PC-9 (cell line): ENCODE results near the gene IL17REL. TPM values are rescaled to one million over a fixed set of nuclear protein-coding genes. Genes with fewer than 3 reads are reported as not detected.

ENCODE experiments used
- BruUV-seq: library from RNA; stranded (reverse); fragments of 400-500 nt; replicated peaks from 2 replicates; lab custom pipeline; 2021; lab: Mats Ljungman, UMichigan
- CTCF ChIA-PET: fragments of 300-600 bp; sonication (Branson Sonifier 250); formaldehyde crosslinking; loops from one replicate; lab custom pipeline; 2022; ENCODE audit warnings: antibody characterized with exemption; lab: Charles Lee
- POLR2A ChIA-PET: fragments of 300-600 bp; sonication (Branson Sonifier 250); formaldehyde crosslinking; loops from one replicate; lab custom pipeline; 2022; ENCODE audit warnings: antibody characterized with exemption; ENCODE audit not compliant: unreplicated experiment; lab: Charles Lee
- DNase-seq, 2 experiments: peaks; one replicate each; pipeline versions ENCODE4 v3.0.0 to v3.0.0-alpha.2; 2015 to 2022; ENCODE audit warnings: mixed read lengths in 1 of 2
- H2AFZ ChIP-seq: fragments of 200-600 bp; sonication (generic); 2 replicates; pipeline ENCODE4 v1.8.1; 2017; ENCODE audit warnings: antibody characterized with exemption
- H3F3A ChIP-seq: fragments of 200-600 bp; sonication (generic); 2 replicates; pipeline ENCODE4 v1.8.1; 2017; ENCODE audit warnings: antibody characterized with exemption, mild to moderate bottlenecking, low read depth; ENCODE audit not compliant: insufficient read depth
- H3K27ac ChIP-seq: fragments of 200-600 bp; sonication (generic); 2 replicates; pipeline ENCODE4 v1.6.1; 2016; ENCODE audit warnings: mixed run types
- H3K27me3 ChIP-seq: fragments of 200-600 bp; sonication (generic); 2 replicates; pipeline ENCODE4 v1.6.1; 2016; ENCODE audit warnings: low read depth, mixed run types; ENCODE audit not compliant: insufficient read depth
- H3K36me3 ChIP-seq: fragments of 200-600 bp; sonication (generic); 2 replicates; pipeline ENCODE4 v1.6.1; 2016; ENCODE audit warnings: low read depth, mixed run types
- H3K4me1 ChIP-seq: fragments of 200-600 bp; sonication (generic); replicated peaks from 2 replicates; pipeline ENCODE4 v1.6.1; 2016; ENCODE audit warnings: mixed run types; ENCODE audit not compliant: insufficient read depth
- H3K4me2 ChIP-seq: fragments of 200-600 bp; sonication (generic); 2 replicates; pipeline ENCODE4 v1.6.1; 2017; ENCODE audit warnings: mixed run types
- H3K4me3 ChIP-seq: fragments of 200-600 bp; sonication (generic); 2 replicates; pipeline ENCODE4 v1.6.1; 2016; ENCODE audit warnings: mixed run types
- H3K79me2 ChIP-seq: fragments of 200-600 bp; sonication (generic); 2 replicates; pipeline ENCODE4 v1.6.1; 2017; ENCODE audit warnings: low read depth, mixed run types
- H3K9me2 ChIP-seq: fragments of 200-600 bp; sonication (generic); 2 replicates; pipeline ENCODE4 v1.8.1; 2017; ENCODE audit warnings: mild to moderate bottlenecking; ENCODE audit not compliant: insufficient read depth
- H3K9me3 ChIP-seq: fragments of 200-600 bp; sonication (generic); 2 replicates; pipeline ENCODE4 v1.8.1; 2016; ENCODE audit warnings: low read depth; ENCODE audit not compliant: insufficient read depth
- H4K20me1 ChIP-seq: fragments of 200-600 bp; sonication (generic); 2 replicates; pipeline ENCODE4 v1.8.1; 2017; ENCODE audit not compliant: insufficient read depth
- CTCF ChIP-seq: fragments of 200-600 bp; sonication (generic); conservative IDR thresholded peaks from 2 replicates; pipeline ENCODE4 v1.6.1; 2017; ENCODE audit warnings: mixed run types, antibody characterized with exemption, mild to moderate bottlenecking, moderate library complexity
- EZH2 ChIP-seq: fragments of 200-600 bp; sonication (generic); IDR thresholded peaks from 2 replicates; pipeline ENCODE4 v1.8.0; 2017; ENCODE audit warnings: antibody characterized with exemption, low read depth
- intact Hi-C: fragments of 100-400 bp; cut with micrococcal nuclease; formaldehyde crosslinking; loops from one replicate; pipeline ENCODE4 v1.10.0; 2022; ENCODE audit not compliant: unreplicated experiment
- total RNA-seq: library from RNA; stranded (reverse); gene quantifications from 2 replicates; pipeline ENCODE4 v1.2.3, GENCODE V29; 2021

Gene IL17REL
- total RNA-seq, 1 experiment from 2014 or later, result not detected

GRCh38 chr22:49961005-49961600, 51.5 kb downstream of the IL17REL start:
- Histone ChIP-seq H3K36me3 (peaks cover 31% of the 10 kb centered on the region), H3K79me2 (peaks cover 46% of the 10 kb centered on the region), H3K27ac (peak overlapping the region; percentile 56), H2AFZ (no peak overlapping the region), H3K4me3 (peak overlapping the region; percentile 97), H3K27me3 (no peaks in the 10 kb centered on the region), H3F3A (peaks cover 45% of the 10 kb centered on the region), H3K4me1 (peaks cover 36% of the 10 kb centered on the region), H4K20me1 (peaks cover 43% of the 10 kb centered on the region), H3K9me3 (no peaks in the 10 kb centered on the region), H3K4me2 (peak overlapping the region; percentile 99), H3K9me2 (no peaks in the 10 kb centered on the region)
- no peak for TF ChIP-seq CTCF
- TF ChIP-seq EZH2, result no peak
- ChIA-PET CTCF (no interaction called here), POLR2A (interaction anchor here (0.7 to 1.0 kb wide), 2 partner anchors 27 to 104 kb away, joined by 3 read pairs; no protein-coding TSS in a partner anchor)
- TSS peak; percentile 8 for BruUV-seq
- intact Hi-C loops, result no loop called here
- DNase-seq, result peak; percentile 62 to 66

- Histone ChIP-seq H3K9me2 (no peaks in the 10 kb centered on the region), H2AFZ (peak within 1 kb of the TSS; percentile 71), H3K4me3 (peak within 1 kb of the TSS; percentile 97), H3K4me1 (peaks cover 36% of the 10 kb centered on the region), H3K36me3 (peaks cover 31% of the 10 kb centered on the region), H3K27me3 (no peaks in the 10 kb centered on the region), H3K27ac (peak within 1 kb of the TSS; percentile 66), H3K79me2 (peaks cover 46% of the 10 kb centered on the region), H3K9me3 (no peaks in the 10 kb centered on the region), H4K20me1 (peaks cover 35% of the 10 kb centered on the region), H3F3A (peaks cover 41% of the 10 kb centered on the region), H3K4me2 (peak within 1 kb of the TSS; percentile 99)
- DNase-seq, result peak; percentile 95 to 96
- ChIA-PET POLR2A (interaction anchor here (0.6 to 1.0 kb wide), 5 partner anchors 8 to 291 kb away, joined by 3 to 8 read pairs (median 4); no protein-coding TSS in a partner anchor), CTCF (interaction anchor here (0.9 to 1.2 kb wide), 2 partner anchors 29 to 70 kb away, joined by 3 to 4 read pairs; no protein-coding TSS in a partner anchor)
- no peak for TF ChIP-seq CTCF
- TF ChIP-seq EZH2, result no peak
- no TSS peak for BruUV-seq
- intact Hi-C loops, result loop anchor here (1.0 kb wide), 1 partner anchor 9 kb away; no protein-coding TSS in a partner anchor
Measured at GRCh38 chr22:49960159-49961004, 52.2 kb downstream of the IL17REL start, which contains the start of gene PIM3. Gene PIM3 (plus strand): TSS chr22:49960772. CDS start chr22:49960948, 176 bp downstream.

GRCh38 chr22:49959782-49960158, 52.8 kb downstream of the IL17REL start:
- ChIA-PET CTCF (interaction anchor here (0.9 to 1.2 kb wide), 2 partner anchors 29 to 71 kb away, joined by 3 to 4 read pairs; no protein-coding TSS in a partner anchor), POLR2A (interaction anchor here (0.6 to 1.0 kb wide), 4 partner anchors 7 to 292 kb away, joined by 3 to 8 read pairs (median 5); no protein-coding TSS in a partner anchor)
- Histone ChIP-seq H4K20me1 (peaks cover 29% of the 10 kb centered on the region), H3K9me3 (no peaks in the 10 kb centered on the region), H3K4me2 (peak overlapping the region; percentile 75), H3K36me3 (peaks cover 29% of the 10 kb centered on the region), H3K4me1 (peaks cover 36% of the 10 kb centered on the region), H3K4me3 (peak overlapping the region; percentile 97; the same call in 1 of the 2 replicates), H3K9me2 (no peaks in the 10 kb centered on the region), H2AFZ (peak overlapping the region; percentile 71), H3F3A (peaks cover 36% of the 10 kb centered on the region), H3K27me3 (no peaks in the 10 kb centered on the region), H3K27ac (peak overlapping the region; percentile 66), H3K79me2 (peaks cover 44% of the 10 kb centered on the region)
- intact Hi-C loops, result loop anchor here (1.0 kb wide), 1 partner anchor 8 kb away; no protein-coding TSS in a partner anchor
- DNase-seq, result peak in 1 of 2 experiments; percentile 84
- TF ChIP-seq EZH2 (no peak), CTCF (no peak)
- BruUV-seq, result TSS peak; percentile 91
